H9 (cell line): ENCODE measurements around the gene ACSF3. TPM values are rescaled to one million over a fixed set of nuclear protein-coding genes. Genes with fewer than 3 reads are reported as not detected.

ENCODE experiments used
- DNase-seq: peaks from one replicate; pipeline ENCODE4 v3.0.0-alpha.2; 2017
- H2AFZ ChIP-seq: one replicate; pipeline ENCODE4 v1.6.1; 2013; ENCODE audit warnings: mild to moderate bottlenecking, low read length, control low read depth, moderate library complexity
- H2AK5ac ChIP-seq: 2 replicates; pipeline ENCODE4 v1.6.1; 2013; ENCODE audit warnings: low read length, control low read depth, mixed read lengths; ENCODE audit not compliant: insufficient read length
- H2BK120ac ChIP-seq: one replicate; pipeline ENCODE4 v1.6.1; 2013; ENCODE audit warnings: low read depth, mild to moderate bottlenecking, low read length, control low read depth, inconsistent platforms; ENCODE audit not compliant: poor library complexity, severe bottlenecking
- H2BK12ac ChIP-seq: 2 replicates; pipeline ENCODE4 v1.6.1; 2013; ENCODE audit warnings: low read length, control low read depth, mixed read lengths, low read depth; ENCODE audit not compliant: insufficient read length
- H2BK15ac ChIP-seq: 2 replicates; pipeline ENCODE4 v1.6.1; 2013; ENCODE audit warnings: low read depth, low read length, control low read depth
- H2BK20ac ChIP-seq: one replicate; pipeline ENCODE4 v1.6.1; 2013; ENCODE audit warnings: low read depth, mild to moderate bottlenecking, low read length, control low read depth, inconsistent platforms; ENCODE audit not compliant: poor library complexity, severe bottlenecking
- H2BK5ac ChIP-seq: 2 replicates; pipeline ENCODE4 v1.6.1; 2013; ENCODE audit warnings: low read length, control low read depth, mixed read lengths; ENCODE audit not compliant: insufficient read length
- H3K14ac ChIP-seq: 2 replicates; pipeline ENCODE4 v1.6.1; 2013; ENCODE audit warnings: low read length, control low read depth; ENCODE audit not compliant: insufficient read depth
- H3K18ac ChIP-seq: 2 replicates; pipeline ENCODE4 v1.6.1; 2013; ENCODE audit warnings: low read depth, mild to moderate bottlenecking, mixed read lengths, low read length, control low read depth; ENCODE audit not compliant: insufficient read length
- H3K23ac ChIP-seq: 2 replicates; pipeline ENCODE4 v1.6.1; 2013; ENCODE audit warnings: low read length, control low read depth, mixed read lengths, low read depth; ENCODE audit not compliant: insufficient read length
- H3K23me2 ChIP-seq: 2 replicates; pipeline ENCODE4 v1.6.1; 2013; ENCODE audit warnings: low read depth, mild to moderate bottlenecking, mixed read lengths, low read length, control low read depth; ENCODE audit not compliant: insufficient read length, poor library complexity, severe bottlenecking
- H3K27ac ChIP-seq: 2 replicates; pipeline ENCODE4 v1.5.1; 2013; ENCODE audit warnings: low read length, control low read depth, mixed read lengths, low read depth; ENCODE audit not compliant: insufficient read length
- H3K27me3 ChIP-seq: 2 replicates; pipeline ENCODE4 v1.6.1; 2013; ENCODE audit warnings: low read length, control low read depth, inconsistent platforms; ENCODE audit not compliant: insufficient read depth
- H3K4ac ChIP-seq: 2 replicates; pipeline ENCODE4 v1.6.1; 2013; ENCODE audit warnings: low read depth, mild to moderate bottlenecking, control low read depth, inconsistent platforms, low read length, moderate library complexity
- H3K4me1 ChIP-seq: 2 replicates; pipeline ENCODE4 v1.6.1; 2013; ENCODE audit warnings: low read length, control low read depth, inconsistent platforms; ENCODE audit not compliant: insufficient read depth
- H3K4me2 ChIP-seq: 2 replicates; pipeline ENCODE4 v1.6.1; 2013; ENCODE audit warnings: low read length, control low read depth, mixed read lengths; ENCODE audit not compliant: insufficient read length, insufficient read depth
- H3K56ac ChIP-seq: 2 replicates; pipeline ENCODE4 v1.6.1; 2013; ENCODE audit warnings: low read depth, mild to moderate bottlenecking, mixed read lengths, low read length, control low read depth; ENCODE audit not compliant: insufficient read length
- H3K79me1 ChIP-seq: 2 replicates; pipeline ENCODE4 v1.6.1; 2013; ENCODE audit warnings: low read depth, mild to moderate bottlenecking, moderate library complexity, low read length, control low read depth, inconsistent platforms; ENCODE audit not compliant: insufficient read depth, poor library complexity, severe bottlenecking
- H3K79me2 ChIP-seq: 2 replicates; pipeline ENCODE4 v1.6.1; 2013; ENCODE audit warnings: low read length, control low read depth, inconsistent platforms; ENCODE audit not compliant: insufficient read depth
- H3K9ac ChIP-seq: 2 replicates; pipeline ENCODE4 v1.6.1; 2013; ENCODE audit warnings: low read length, control low read depth, mixed read lengths; ENCODE audit not compliant: insufficient read length; ENCODE audit errors: extremely low read depth
- H3K9me3 ChIP-seq: one replicate; pipeline ENCODE4 v1.6.1; 2013; ENCODE audit warnings: low read depth, low read length, inconsistent platforms; ENCODE audit not compliant: control insufficient read depth
- H3T11ph ChIP-seq: one replicate; pipeline ENCODE4 v1.6.1; 2013; ENCODE audit warnings: mild to moderate bottlenecking, low read length, control low read depth, inconsistent platforms
- H4K20me1 ChIP-seq: one replicate; pipeline ENCODE4 v1.6.1; 2013; ENCODE audit not compliant: control insufficient read depth, insufficient read length, insufficient read depth
- H4K5ac ChIP-seq: 2 replicates; pipeline ENCODE4 v1.6.1; 2013; ENCODE audit warnings: low read depth, mild to moderate bottlenecking, mixed read lengths, low read length, control low read depth; ENCODE audit not compliant: insufficient read length
- H4K8ac ChIP-seq: replicated peaks from 2 replicates; pipeline ENCODE4 v1.6.1; 2013; ENCODE audit warnings: low read length, control low read depth, mixed read lengths, low read depth; ENCODE audit not compliant: insufficient read length
- H4K91ac ChIP-seq: 2 replicates; pipeline ENCODE4 v1.6.1; 2013; ENCODE audit warnings: low read depth, mild to moderate bottlenecking, moderate library complexity, mixed read lengths, low read length, control low read depth; ENCODE audit not compliant: insufficient read length
- H3K27ac Mint-ChIP-seq, 3 experiments: 2 replicates in 2 of 3; 3 replicates in 1 of 3; pipeline ENCODE4 v1.8.0; 2020 to 2021; ENCODE audit warnings: mixed read lengths in 3 of 3, mild to moderate bottlenecking in 1 of 3, moderate library complexity in 1 of 3
- H3K27me3 Mint-ChIP-seq: 2 replicates; pipeline ENCODE4 v1.8.0; 2021; ENCODE audit warnings: low read depth, mild to moderate bottlenecking, moderate library complexity, mixed read lengths
- H3K36me3 Mint-ChIP-seq, 3 experiments: 2 replicates in 2 of 3; 3 replicates in 1 of 3; pipeline ENCODE4 v1.8.0; 2020 to 2021; ENCODE audit warnings: low read depth in 3 of 3, mixed read lengths in 3 of 3; ENCODE audit not compliant: insufficient read depth in 1 of 3
- H3K4me1 Mint-ChIP-seq, 2 experiments: 2 replicates each; pipeline ENCODE4 v1.8.0; 2020; ENCODE audit warnings: mixed read lengths in 2 of 2
- H3K4me3 Mint-ChIP-seq, 2 experiments: 2 replicates in 1 of 2; 3 replicates in 1 of 2; pipeline ENCODE4 v1.8.0; 2020 to 2021; ENCODE audit warnings: mild to moderate bottlenecking in 2 of 2, mixed read lengths in 2 of 2, moderate library complexity in 1 of 2
- H3K9me3 Mint-ChIP-seq, 2 experiments: 2 replicates in 1 of 2; 3 replicates in 1 of 2; pipeline ENCODE4 v1.8.0; 2020; ENCODE audit warnings: mild to moderate bottlenecking in 2 of 2, mixed read lengths in 2 of 2, moderate library complexity in 1 of 2
- CTCF ChIP-seq: fragments of 200-600 bp; sonication (generic); conservative IDR thresholded peaks from 3 replicates; pipeline ENCODE4 v1.8.0; 2021; ENCODE audit warnings: antibody characterized with exemption, mild to moderate bottlenecking
- WGBS: extraction: QIAGEN DNeasy Blood & Tissue Kit; methylation state at CpG from one replicate; pipeline ENCODE4 v1.1.7; 2013; ENCODE audit warnings: missing lambda C conversion rate, low lambda C conversion rate, mixed read lengths; ENCODE audit not compliant: insufficient read length; ENCODE audit errors: extremely low coverage; 5-methylcytosine and 5-hydroxymethylcytosine counted together
- total RNA-seq: library from RNA; stranded (reverse); gene quantifications from 2 replicates; pipeline ENCODE4 v1.2.1, GENCODE V29; 2021

ACSF3 gene
- total RNA-seq, 1 experiment from 2014 or later, result 31.3 TPM

GRCh38 chr16:89193576-89194293, 100.1 kb downstream of the ACSF3 start:
- Histone ChIP-seq H3K79me2 (no peaks in the 10 kb centered on the region), H3K79me1 (no peaks in the 10 kb centered on the region), H3K4me1 (no peaks in the 10 kb centered on the region), H3K27me3 (no peaks in the 10 kb centered on the region; the same call in 1 of the 2 replicates), H2BK15ac (no peak overlapping the region), H3K9ac (no peak overlapping the region), H3T11ph (no peak overlapping the region), H3K9me3 (no peaks in the 10 kb centered on the region), H2AK5ac (no peak overlapping the region), H3K4me2 (peak overlapping the region; percentile 34), H3K23ac (no peak overlapping the region), H3K4ac (no peak overlapping the region), H3K14ac (no peak overlapping the region), H2BK5ac (no peak overlapping the region), H4K5ac (no peak overlapping the region), H2BK12ac (no peak overlapping the region), H2BK20ac (no peak overlapping the region), H4K8ac (no peak overlapping the region), H2BK120ac (no peak overlapping the region), H3K27ac (no peak overlapping the region), H3K56ac (no peak overlapping the region), H2AFZ (no peak overlapping the region), H3K18ac (no peak overlapping the region), H4K20me1 (no peaks in the 10 kb centered on the region), H3K23me2 (peaks cover 5% of the 10 kb centered on the region), H4K91ac (no peak overlapping the region)
- H3K27me3 Mint-ChIP-seq, result peaks cover 32% of the 10 kb centered on the region
- H3K4me3 Mint-ChIP-seq, result peak overlapping the region in 1 of 2 experiments; percentile 48; a peak in 2 of 5 replicates
- no peak overlapping the region for H3K27ac Mint-ChIP-seq
- no CpG with 5 or more reads among the region's 38 CpGs for WGBS
- peaks cover 5% of the 10 kb centered on the region in 2 experiments; a peak in 2 of 5 replicates for H3K9me3 Mint-ChIP-seq
- no peaks in the 10 kb centered on the region for H3K36me3 Mint-ChIP-seq
- 0 out of 3 replicates have a peak, but pooled peaks have one; percentile 13 for TF ChIP-seq CTCF
- DNase-seq, result no peak
- no peaks in the 10 kb centered on the region for H3K4me1 Mint-ChIP-seq
